Dendritic cell treated with granulocyte-macrophage colony-stimulating factor and Interleukin-4, amounts not matched to agents 40 ng/mL and 50 ng/mL, for 4 days (primary cell): ENCODE data around the gene GLS.
"Not testable (repeated sequence)": the region's sequence is repeated elsewhere in the genome, so short reads cannot be mapped to it uniquely, and the experiment has no call there.

Source experiments
- H3K27ac Mint-ChIP-seq: one replicate; pipeline ENCODE4 v1.8.0; 2022; ENCODE audit warnings: mild to moderate bottlenecking, mixed read lengths
- H3K27me3 Mint-ChIP-seq: one replicate; pipeline ENCODE4 v1.8.0; 2022; ENCODE audit warnings: mild to moderate bottlenecking, mixed read lengths
- H3K36me3 Mint-ChIP-seq: one replicate; pipeline ENCODE4 v1.8.0; 2022; ENCODE audit warnings: low read depth, mixed read lengths
- H3K4me1 Mint-ChIP-seq: one replicate; pipeline ENCODE4 v1.8.0; 2022; ENCODE audit warnings: low read depth, mixed read lengths
- H3K4me3 Mint-ChIP-seq: one replicate; pipeline ENCODE4 v1.8.0; 2022; ENCODE audit warnings: mild to moderate bottlenecking, moderate library complexity, mixed read lengths
- H3K9me3 Mint-ChIP-seq: one replicate; pipeline ENCODE4 v1.8.0; 2022; ENCODE audit warnings: mixed read lengths
- intact Hi-C: fragments of 100-400 bp; cut with micrococcal nuclease; formaldehyde crosslinking; loops from one replicate; pipeline ENCODE4 v1.15.0; 2022

Gene GLS

GRCh38 chr2:190940454-190940853 lies 59.8 kb downstream of the GLS start:
- H3K27ac Mint-ChIP-seq: no peak overlapping the region
- H3K36me3 Mint-ChIP-seq: no peaks in the 10 kb centered on the region
- intact Hi-C loops: no loop called here
- no peaks in the 10 kb centered on the region for H3K9me3 Mint-ChIP-seq
- no peaks in the 10 kb centered on the region for H3K4me1 Mint-ChIP-seq
- H3K27me3 Mint-ChIP-seq: no peaks in the 10 kb centered on the region
- H3K4me3 Mint-ChIP-seq: no peak overlapping the region

GRCh38 chr2:190941571-190941970 lies 61.0 kb downstream of the GLS start:
- intact Hi-C loops: no loop called here
- H3K4me1 Mint-ChIP-seq: no peaks in the 10 kb centered on the region
- no peak overlapping the region for H3K27ac Mint-ChIP-seq
- peaks cover 4% of the 10 kb centered on the region for H3K36me3 Mint-ChIP-seq
- H3K27me3 Mint-ChIP-seq: no peaks in the 10 kb centered on the region
- no peaks in the 10 kb centered on the region for H3K9me3 Mint-ChIP-seq
- no peak overlapping the region for H3K4me3 Mint-ChIP-seq

- intact Hi-C loops: no loop called here
Observed at GRCh38 chr2:190942697-190943096, 62.1 kb downstream of the GLS start.

GRCh38 chr2:190943706-190944105 lies 63.1 kb downstream of the GLS start:
- intact Hi-C loops: no loop called here
- Mint-ChIP-seq H3K9me3 (no peaks in the 10 kb centered on the region), H3K27ac (no peak overlapping the region), H3K4me3 (no peak overlapping the region), H3K36me3 (peaks cover 6% of the 10 kb centered on the region), H3K4me1 (no peaks in the 10 kb centered on the region), H3K27me3 (no peaks in the 10 kb centered on the region)

More at GRCh38 chr2:190942697-190943096, 62.1 kb downstream of the GLS start:
- no peak overlapping the region for H3K4me3 Mint-ChIP-seq
- H3K36me3 Mint-ChIP-seq: peaks cover 6% of the 10 kb centered on the region
- H3K27me3 Mint-ChIP-seq: no peaks in the 10 kb centered on the region
- H3K27ac Mint-ChIP-seq: no peak overlapping the region
- H3K4me1 Mint-ChIP-seq: no peaks in the 10 kb centered on the region
- no peaks in the 10 kb centered on the region for H3K9me3 Mint-ChIP-seq

- H3K9me3 Mint-ChIP-seq: no peaks in the 10 kb centered on the region
- intact Hi-C loops: no loop called here
- no peak overlapping the region for H3K4me3 Mint-ChIP-seq
- H3K27me3 Mint-ChIP-seq: no peaks in the 10 kb centered on the region
- no peak overlapping the region for H3K27ac Mint-ChIP-seq
- H3K36me3 Mint-ChIP-seq: peaks cover 6% of the 10 kb centered on the region
- no peaks in the 10 kb centered on the region for H3K4me1 Mint-ChIP-seq
Observed at GRCh38 chr2:190947141-190947540, 66.5 kb downstream of the GLS start.

GRCh38 chr2:190947711-190948251 lies 67.2 kb downstream of the GLS start:
- Mint-ChIP-seq H3K27me3 (no peaks in the 10 kb centered on the region), H3K27ac (no peak overlapping the region), H3K36me3 (peaks cover 6% of the 10 kb centered on the region), H3K9me3 (no peaks in the 10 kb centered on the region), H3K4me1 (no peaks in the 10 kb centered on the region), H3K4me3 (no peak overlapping the region)
- intact Hi-C loops: no loop called here

GRCh38 chr2:190948671-190949070 lies 68.0 kb downstream of the GLS start:
- Mint-ChIP-seq H3K27ac (no peak overlapping the region), H3K4me1 (no peaks in the 10 kb centered on the region), H3K4me3 (no peak overlapping the region), H3K36me3 (peaks cover 6% of the 10 kb centered on the region), H3K27me3 (no peaks in the 10 kb centered on the region), H3K9me3 (no peaks in the 10 kb centered on the region)
- intact Hi-C loops: no loop called here

- H3K27ac Mint-ChIP-seq: no peak overlapping the region
- H3K36me3 Mint-ChIP-seq: peaks cover 7% of the 10 kb centered on the region
- no peaks in the 10 kb centered on the region for H3K4me1 Mint-ChIP-seq
- H3K9me3 Mint-ChIP-seq: no peaks in the 10 kb centered on the region
- intact Hi-C loops: no loop called here
- no peak overlapping the region for H3K4me3 Mint-ChIP-seq
- no peaks in the 10 kb centered on the region for H3K27me3 Mint-ChIP-seq
Observed at GRCh38 chr2:190950566-190950991, 70.0 kb downstream of the GLS start.

GRCh38 chr2:190953257-190953656 lies 72.6 kb downstream of the GLS start:
- peaks cover 12% of the 10 kb centered on the region for H3K9me3 Mint-ChIP-seq
- H3K27me3 Mint-ChIP-seq: no peaks in the 10 kb centered on the region
- peaks cover 28% of the 10 kb centered on the region for H3K36me3 Mint-ChIP-seq
- H3K27ac Mint-ChIP-seq: no peak overlapping the region
- no peaks in the 10 kb centered on the region for H3K4me1 Mint-ChIP-seq
- no peak overlapping the region for H3K4me3 Mint-ChIP-seq
- intact Hi-C loops: no loop called here

GRCh38 chr2:190959911-190960788 lies 79.5 kb downstream of the GLS start:
- peaks cover 8% of the 10 kb centered on the region for H3K4me1 Mint-ChIP-seq
- no peak overlapping the region for H3K4me3 Mint-ChIP-seq
- H3K27ac Mint-ChIP-seq: no peak overlapping the region

GRCh38 chr2:190961117-190961516 lies 80.5 kb downstream of the GLS start:
- peaks cover 93% of the 10 kb centered on the region for H3K36me3 Mint-ChIP-seq
- H3K4me3 Mint-ChIP-seq, H3K9me3 Mint-ChIP-seq, H3K4me1 Mint-ChIP-seq, H3K27ac Mint-ChIP-seq, intact Hi-C loops, H3K27me3 Mint-ChIP-seq: not testable (repeated sequence)

More at GRCh38 chr2:190959911-190960788, 79.5 kb downstream of the GLS start:
- Mint-ChIP-seq H3K9me3 (peaks cover 12% of the 10 kb centered on the region), H3K36me3 (peaks cover 97% of the 10 kb centered on the region), H3K27me3 (no peaks in the 10 kb centered on the region)
- intact Hi-C loops: no loop called here

GRCh38 chr2:190961918-190962487 lies 81.4 kb downstream of the GLS start:
- Mint-ChIP-seq H3K4me3 (no peak overlapping the region), H3K36me3 (peaks cover 91% of the 10 kb centered on the region), H3K27ac (no peak overlapping the region), H3K9me3 (peaks cover under 1% of the 10 kb centered on the region), H3K4me1 (peaks cover 8% of the 10 kb centered on the region), H3K27me3 (no peaks in the 10 kb centered on the region)
- intact Hi-C loops: no loop called here

- intact Hi-C loops: no loop called here
- Mint-ChIP-seq H3K36me3 (peaks cover 86% of the 10 kb centered on the region), H3K4me1 (peaks cover 8% of the 10 kb centered on the region), H3K9me3 (no peaks in the 10 kb centered on the region), H3K27ac (no peak overlapping the region), H3K27me3 (no peaks in the 10 kb centered on the region), H3K4me3 (no peak overlapping the region)
Observed at GRCh38 chr2:190963088-190963487, 82.5 kb downstream of the GLS start.

GRCh38 chr2:190964170-190964795 lies 83.7 kb downstream of the GLS start:
- intact Hi-C loops: no loop called here
- Mint-ChIP-seq H3K27ac (peak overlapping the region; percentile 21), H3K27me3 (no peaks in the 10 kb centered on the region), H3K9me3 (no peaks in the 10 kb centered on the region), H3K36me3 (peaks cover 83% of the 10 kb centered on the region), H3K4me3 (no peak overlapping the region), H3K4me1 (peaks cover 8% of the 10 kb centered on the region)
